Activated CD4-positive, alpha-beta T cell treated with anti-CD3 and anti-CD28 coated beads, Interleukin-2, amount 50 U/mL, for 1 hour (primary cell): Measurements from ENCODE around the gene FCHO2.

Experiments
- DNase-seq: peaks from one replicate; pipeline ENCODE4 v3.0.0-alpha.2; 2020

The FCHO2 gene

DNA sequence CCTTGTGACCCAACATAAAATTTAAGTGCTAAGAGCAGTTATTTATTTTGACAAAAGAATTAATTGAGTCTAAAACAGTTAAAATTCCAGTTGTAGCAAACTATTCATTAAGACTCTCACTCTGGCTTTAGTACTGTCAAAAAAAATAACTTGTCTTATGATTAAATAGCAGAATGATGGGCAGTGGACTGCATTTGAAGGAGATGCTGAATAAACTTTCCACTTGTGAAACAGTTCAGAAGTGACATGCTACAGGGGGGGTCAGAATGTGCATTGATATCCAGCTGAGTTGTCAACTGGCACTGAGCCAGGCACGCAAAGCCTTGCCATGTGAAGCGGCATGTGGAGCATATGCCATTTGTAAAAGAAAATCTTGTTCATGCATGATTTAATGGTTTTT is 76.0 kb downstream of the FCHO2 start:
- no peak for DNase-seq

DNA sequence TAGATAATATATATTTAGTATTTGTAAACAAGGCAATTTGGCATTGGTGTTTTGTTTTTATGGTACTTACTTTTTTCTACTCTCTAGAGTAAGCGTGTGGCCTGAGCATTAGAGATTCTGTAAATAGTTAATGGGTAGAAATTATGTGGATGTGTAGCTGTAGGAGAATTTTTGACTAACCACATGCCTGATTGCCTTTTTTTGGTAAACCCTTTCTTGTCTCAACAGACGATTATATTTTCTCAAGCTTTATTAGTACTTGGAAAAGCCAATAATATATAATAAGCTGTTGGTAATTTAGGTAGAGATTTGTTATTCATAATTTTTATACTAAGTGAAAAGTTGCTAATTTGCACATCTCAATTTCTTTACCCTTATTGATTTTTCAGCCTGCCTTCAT is 76.8 kb downstream of the FCHO2 start:
- no peak for DNase-seq

DNA sequence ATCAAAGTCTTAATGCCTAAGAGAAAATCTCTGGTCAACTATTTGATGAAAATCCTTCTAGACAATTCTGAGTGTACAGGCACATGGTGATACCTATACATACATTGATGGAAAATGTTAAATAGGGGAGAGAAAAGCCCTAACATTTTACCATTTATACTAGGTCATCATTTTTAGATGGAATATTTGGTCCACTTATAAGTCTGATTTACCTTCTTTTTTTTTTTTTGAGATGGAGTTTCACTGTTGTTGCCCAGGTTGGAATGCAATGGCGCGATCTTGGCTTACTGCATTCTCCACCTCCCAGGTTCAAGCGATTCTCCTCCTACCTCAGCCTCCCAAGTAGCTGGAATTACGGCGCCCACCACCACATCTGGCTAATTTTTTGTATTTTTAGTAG is 81.7 kb downstream of the FCHO2 start:
- DNase-seq: no peak

DNA sequence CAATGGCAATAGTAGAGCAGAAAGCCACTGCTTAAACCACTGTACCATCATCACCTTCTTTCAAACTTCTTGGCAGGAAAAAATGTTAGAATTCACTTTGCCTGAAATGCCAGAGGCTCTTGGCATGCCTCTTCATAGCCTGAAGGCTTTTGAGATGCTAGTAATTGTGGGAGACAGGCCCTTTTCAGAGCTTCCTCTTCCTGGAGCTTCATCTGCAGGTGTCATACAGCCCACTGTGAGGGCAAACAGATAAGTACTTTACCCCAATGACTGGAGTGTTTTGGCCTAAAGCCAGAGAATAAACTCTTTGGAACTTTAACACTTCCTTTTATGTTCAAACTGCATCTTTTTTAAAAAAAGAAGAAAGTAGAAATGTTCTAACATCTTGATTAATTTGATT is 83.2 kb downstream of the FCHO2 start:
- no peak for DNase-seq

DNA sequence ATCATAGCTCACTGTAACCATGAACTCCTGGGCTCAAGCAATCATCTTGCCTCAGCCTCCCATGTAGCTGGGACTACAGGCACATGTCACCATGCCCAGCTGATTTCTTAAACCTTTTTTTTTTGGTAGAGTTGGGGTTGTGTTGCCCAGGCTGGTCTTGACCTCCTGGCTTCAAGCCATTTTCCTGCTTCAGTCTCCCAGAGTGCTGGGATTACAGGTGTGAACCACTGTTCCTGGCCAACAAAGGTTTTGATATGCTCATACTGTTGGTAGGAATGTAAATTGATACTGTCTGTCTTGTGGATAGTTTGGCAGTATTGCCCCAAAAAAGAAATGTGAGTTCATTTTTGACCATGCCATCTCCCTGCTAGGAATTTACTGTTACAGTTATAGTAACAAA is 87.2 kb downstream of the FCHO2 start:
- no peak for DNase-seq

DNA sequence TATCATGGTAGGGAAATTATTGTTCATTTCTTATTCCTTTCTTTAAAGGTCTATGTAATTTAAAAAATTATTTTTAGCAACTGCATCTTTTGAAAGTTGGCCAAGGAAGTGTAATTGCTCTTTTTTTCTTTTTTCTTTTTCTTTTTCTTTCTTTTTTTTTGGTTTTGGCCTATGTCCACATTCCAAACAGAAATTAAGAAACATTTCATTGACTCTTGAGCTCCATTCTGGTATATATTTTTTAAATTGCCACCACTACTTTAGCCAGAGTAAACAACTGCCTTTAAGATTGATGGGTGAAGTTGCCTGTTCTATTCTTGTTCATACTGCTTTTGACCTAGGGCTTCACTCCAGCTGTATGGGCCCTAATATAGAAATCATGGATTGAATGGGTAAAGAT is 88.7 kb downstream of the FCHO2 start:
- no peak for DNase-seq

GRCh38 chr5:73045623-73046022 is 89.8 kb downstream of the FCHO2 start:
- DNase-seq: no peak

GRCh38 chr5:73061593-73061992 is 105.8 kb downstream of the FCHO2 start:
- DNase-seq: no peak

DNA sequence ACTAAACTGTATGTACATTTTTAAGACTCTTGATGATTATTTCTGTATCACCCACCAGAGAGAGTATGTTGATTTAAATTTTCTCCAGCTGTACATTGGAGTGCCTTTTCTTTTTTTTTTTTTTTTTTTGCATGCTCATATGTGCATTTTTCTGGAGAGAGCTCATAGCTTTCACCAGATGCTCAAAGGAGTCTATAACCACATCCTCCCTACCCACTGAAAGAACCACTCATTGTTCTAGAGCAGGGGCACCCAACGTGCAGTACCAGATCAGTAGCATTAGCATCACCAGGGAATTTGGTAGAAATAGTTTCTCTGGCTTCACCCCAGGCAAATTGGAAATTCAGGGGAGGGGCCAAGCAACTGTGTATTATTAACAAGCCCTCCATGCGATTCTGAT is 110.6 kb downstream of the FCHO2 start:
- DNase-seq: no peak

DNA sequence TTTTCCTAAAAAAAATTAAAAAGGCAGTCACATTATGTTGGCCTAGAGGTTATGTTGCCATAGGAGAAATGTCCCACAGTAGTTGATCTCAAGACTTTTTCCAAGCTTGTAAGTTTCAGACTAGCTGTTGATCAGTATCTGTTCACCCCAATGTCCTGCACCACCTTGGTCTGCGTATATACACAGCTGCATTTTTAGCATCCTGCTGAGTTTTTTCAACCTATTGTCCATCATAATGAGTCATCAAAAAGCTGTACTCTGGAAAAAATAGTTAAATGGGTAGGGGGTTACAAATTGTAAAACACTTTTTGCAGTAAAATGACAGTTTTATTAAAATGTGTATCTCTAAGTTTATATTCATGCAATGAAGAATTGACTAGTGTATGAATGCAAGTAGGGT is 111.4 kb downstream of the FCHO2 start:
- no peak for DNase-seq

GRCh38 chr5:73081093-73081492 is 125.3 kb downstream of the FCHO2 start:
- DNase-seq: no peak

DNA sequence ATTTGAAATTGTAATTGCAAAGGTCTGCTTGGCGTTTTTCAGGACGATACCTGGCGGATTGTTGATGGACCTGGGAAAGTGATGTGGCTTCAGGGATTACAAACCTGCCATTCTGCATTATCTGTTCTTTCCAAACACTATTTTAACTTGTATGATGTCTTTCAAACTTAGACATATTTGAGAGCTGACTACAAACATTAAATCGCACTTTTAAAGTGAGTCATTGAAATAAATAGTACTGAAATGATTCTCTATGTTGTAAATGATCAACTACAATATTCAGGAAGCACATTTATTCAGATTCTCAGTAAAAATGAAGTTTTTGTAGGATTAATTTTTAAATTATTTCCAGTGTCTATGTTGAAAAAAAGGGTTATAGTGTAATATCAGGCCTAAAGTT is 132.2 kb downstream of the FCHO2 start:
- DNase-seq: no peak

DNA sequence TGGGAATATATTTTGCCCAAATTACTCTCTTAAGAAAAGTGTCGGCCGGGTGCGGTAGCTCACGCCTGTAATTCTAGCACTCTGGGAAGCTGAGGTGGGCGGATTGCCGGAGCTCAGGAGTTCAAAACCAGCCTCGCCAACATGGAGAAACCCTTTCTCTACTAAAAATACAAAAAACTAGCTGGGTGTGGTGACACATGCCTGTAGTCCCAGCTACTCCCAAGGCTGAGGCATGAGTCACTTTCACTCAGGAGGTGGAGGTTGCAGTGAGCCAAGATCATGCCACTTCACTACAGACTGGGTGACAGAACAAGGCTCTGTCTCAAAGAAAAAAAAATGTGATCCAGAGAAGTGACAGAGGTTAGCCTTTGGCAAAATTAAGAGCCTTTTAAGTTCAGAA is 138.1 kb downstream of the FCHO2 start:
- DNase-seq: no peak

DNA sequence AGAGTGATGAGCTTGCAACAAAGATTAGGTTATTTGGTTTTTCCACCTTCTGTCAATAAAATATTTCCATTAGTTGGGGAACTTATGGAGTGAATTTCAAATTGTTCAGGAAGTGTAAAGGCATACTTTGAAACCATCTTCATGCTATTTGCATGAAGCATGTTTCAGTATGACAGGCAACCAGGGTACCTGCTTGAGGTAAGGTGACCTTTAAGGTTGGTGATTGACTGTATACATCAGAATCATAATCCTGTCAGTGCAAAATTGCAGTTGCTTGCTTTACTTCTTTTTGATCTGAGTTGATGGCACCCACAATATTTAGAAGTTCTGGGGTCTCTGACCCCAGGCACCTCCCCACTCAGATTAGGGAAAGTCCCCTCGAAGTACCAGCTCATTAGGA is 138.6 kb downstream of the FCHO2 start:
- DNase-seq: no peak

DNA sequence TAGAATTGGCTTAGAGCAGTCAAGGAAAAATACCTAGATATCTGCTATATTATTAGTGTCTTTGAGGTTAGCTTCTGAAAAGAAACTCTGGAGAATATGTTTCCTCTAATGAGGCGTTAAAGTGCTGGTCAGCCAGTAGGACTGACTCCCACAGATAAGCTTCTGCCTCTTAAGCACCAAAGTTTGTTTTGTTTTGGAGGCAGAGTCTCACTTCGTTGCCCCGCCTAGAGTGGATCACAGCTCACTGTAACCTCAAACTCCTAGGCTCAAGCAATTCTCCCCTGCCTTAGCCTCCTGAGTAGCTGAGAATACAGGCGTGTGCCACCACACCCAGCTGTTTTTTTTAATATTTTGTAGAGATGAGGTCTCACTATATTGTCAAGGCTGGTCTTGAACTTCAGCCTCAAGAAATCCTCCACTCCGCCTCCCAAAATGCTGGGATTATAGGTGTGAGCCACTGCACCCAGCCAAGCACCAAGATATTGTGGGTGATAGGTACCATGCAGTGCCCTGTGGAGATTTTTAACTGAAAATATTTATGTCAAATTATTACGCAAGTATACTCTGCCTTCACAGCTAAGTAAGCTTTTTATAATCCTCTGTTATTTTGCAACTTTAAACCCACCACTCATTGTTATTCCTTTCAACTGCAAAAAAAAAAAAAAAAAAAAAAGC is 139.9 kb downstream of the FCHO2 start:
- no peak for DNase-seq

- no peak for DNase-seq
These were observed 140.4 kb downstream of the FCHO2 start for GRCh38 chr5:73096239-73096575.

DNA sequence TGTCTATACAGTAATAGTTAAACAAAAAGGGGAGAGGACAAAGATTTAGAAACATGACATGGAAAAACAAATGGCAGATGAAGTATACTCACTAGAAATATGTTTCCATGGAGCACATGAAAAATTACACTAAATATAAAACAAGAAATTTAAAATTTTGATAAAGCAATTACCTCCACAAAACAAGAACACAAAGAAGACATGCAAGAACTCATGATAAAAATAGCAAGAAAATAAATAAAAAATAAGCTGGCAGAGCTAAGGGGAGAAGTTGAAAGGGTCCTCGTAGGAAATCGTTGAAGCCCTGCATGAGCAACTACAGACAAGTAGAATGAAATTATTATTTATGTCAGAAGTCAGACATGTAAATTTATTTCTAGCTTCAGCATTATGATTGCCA is 141.9 kb downstream of the FCHO2 start:
- DNase-seq: no peak

DNA sequence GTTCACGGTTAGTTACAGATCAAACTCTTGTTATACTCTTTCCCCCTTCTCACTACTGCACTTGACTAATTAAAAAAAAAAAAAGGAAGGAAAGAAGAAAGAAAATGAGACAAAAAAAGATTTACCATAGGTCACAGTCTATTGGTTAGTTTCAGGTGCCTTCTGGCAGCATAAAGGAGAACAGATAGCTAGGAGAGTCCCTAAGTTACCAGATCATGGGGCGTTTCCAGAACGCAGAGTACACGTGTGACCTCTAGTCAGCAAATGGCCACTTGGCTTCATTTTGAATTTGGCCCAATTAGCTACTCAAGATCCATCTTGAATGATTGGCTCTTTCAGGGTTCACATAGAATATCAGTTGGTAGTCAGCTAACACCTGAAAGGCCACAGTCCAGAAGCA is 144.3 kb downstream of the FCHO2 start:
- DNase-seq: no peak

- no peak for DNase-seq
These were observed 148.0 kb downstream of the FCHO2 start for GRCh38 chr5:73103870-73104299.

DNA sequence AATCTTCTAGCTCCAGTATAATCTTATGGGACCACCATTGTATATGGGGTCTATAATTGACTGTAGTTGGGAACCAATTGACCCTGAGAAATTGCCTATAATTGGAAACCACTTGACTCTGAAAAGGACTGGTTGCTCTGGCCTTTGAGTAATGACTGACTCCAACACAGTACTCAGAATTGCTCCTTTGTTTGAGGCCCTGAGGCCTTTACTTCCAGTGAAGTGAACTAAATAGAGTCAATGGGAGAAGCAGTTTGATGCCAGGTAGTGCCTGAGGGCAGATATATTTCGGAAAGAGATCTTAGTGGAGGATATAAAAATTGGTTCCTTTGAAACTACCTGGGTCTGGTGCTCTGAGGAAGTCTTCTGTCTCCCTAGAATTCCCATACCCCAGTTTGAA is 148.5 kb downstream of the FCHO2 start:
- DNase-seq: no peak

DNA sequence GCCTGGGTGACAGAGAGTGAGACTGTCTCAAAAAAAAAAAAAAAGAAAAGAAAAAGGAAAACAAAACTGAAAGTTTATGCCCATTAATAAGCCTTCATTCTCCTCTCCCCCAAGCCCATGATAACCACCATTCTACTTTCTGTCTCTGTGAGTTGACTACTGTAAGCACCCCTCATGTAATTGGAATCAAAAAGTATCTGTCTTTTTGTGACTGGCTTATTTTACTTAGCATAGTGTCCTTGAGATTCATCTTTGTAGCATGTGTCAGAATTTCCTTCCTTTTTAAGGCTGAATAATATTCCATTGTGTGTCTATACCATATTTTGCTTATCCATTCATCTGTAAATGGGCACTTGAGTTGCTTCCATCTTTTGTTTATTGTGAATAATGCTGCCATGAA is 150.5 kb downstream of the FCHO2 start:
- no peak for DNase-seq

DNA sequence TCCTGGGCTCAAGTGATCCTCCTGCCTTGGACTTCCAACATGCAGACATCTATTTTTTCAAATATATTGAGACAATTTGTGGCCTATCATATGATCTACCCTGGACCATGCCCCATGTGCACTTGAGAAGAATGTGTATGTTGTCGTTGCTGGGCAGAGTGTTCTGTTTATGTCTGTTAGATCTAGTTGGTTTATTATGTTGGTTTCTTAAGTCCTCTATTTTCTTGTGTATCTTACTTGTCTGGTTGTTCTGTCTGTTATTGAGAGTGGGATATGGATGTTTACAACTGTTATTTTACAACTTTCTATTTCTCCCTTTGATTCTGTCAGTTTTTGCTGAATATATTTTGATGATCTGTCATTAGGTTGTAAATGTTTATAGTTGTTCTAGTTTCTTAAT is 154.3 kb downstream of the FCHO2 start:
- no peak for DNase-seq

- no peak for DNase-seq
These were observed 155.7 kb downstream of the FCHO2 start for GRCh38 chr5:73111536-73111935.

- DNase-seq: no peak
These were observed 156.5 kb downstream of the FCHO2 start for GRCh38 chr5:73112359-73112758.

DNA sequence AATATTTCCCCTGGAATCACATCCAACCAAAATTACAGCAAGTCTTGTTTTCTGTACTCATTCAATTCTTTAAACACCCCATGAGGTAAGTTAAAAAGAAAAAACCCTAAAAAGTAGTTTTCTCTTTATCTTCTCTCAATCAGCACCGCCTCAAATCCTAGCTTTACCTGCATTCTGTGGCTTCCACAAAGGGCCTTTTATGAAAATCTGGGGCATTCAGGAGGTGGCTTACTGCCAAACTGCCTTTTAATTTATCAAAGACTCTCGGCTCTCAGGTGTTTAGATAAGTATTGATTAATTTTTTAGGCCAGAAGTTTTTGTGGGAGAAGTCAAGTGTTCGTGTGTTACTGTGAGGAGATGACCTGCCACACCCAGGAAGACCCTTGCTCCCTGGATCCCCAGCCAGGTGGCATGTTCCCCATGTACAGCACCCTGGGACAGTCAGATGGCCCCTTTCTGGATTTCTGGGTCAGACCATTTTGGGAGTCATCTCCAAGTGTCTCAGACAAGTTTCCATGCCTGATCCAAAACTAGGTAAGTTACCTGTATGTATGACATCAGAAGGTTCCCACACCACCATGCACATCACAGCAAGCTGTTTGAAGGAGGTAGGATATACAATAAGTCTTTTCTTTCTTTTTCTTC is 158.3 kb downstream of the FCHO2 start:
- DNase-seq: no peak
